Mesothelial cell of epicardium (in vitro differentiated cells): ENCODE measurements around the gene IGFBP7. TPM values are rescaled to one million over a fixed set of nuclear protein-coding genes. Genes with fewer than 3 reads are reported as not detected.
"Not testable (repeated sequence)": the region's sequence is repeated elsewhere in the genome, so short reads cannot be mapped to it uniquely, and the experiment has no call there.

Source experiments
- DNase-seq, 2 experiments: peaks; one replicate each; pipeline ENCODE4 v3.0.0; 2021; ENCODE audit warnings: low spot score in 2 of 2; ENCODE audit not compliant: unreplicated experiment in 2 of 2
- H3K27ac Mint-ChIP-seq: 2 replicates; pipeline ENCODE4 v1.8.0; 2021; ENCODE audit warnings: mixed read lengths
- H3K27me3 Mint-ChIP-seq: 2 replicates; pipeline ENCODE4 v1.8.0; 2021; ENCODE audit warnings: low read depth, mixed read lengths
- H3K36me3 Mint-ChIP-seq: 2 replicates; pipeline ENCODE4 v1.8.0; 2021; ENCODE audit warnings: mixed read lengths
- H3K4me1 Mint-ChIP-seq: 2 replicates; pipeline ENCODE4 v1.8.0; 2021; ENCODE audit warnings: mixed read lengths
- H3K4me3 Mint-ChIP-seq: 2 replicates; pipeline ENCODE4 v1.8.0; 2021; ENCODE audit warnings: mild to moderate bottlenecking, moderate library complexity, mixed read lengths
- H3K9me3 Mint-ChIP-seq: 2 replicates; pipeline ENCODE4 v1.8.0; 2021; ENCODE audit warnings: mixed read lengths
- total RNA-seq: library from RNA; stranded (reverse); gene quantifications from 3 replicates; pipeline ENCODE4 v1.2.1, GENCODE V29; 2021
- TF ChIP-seq, protein P1 (sequence below): fragments of 200-600 bp; sonication (generic); IDR thresholded peaks from one replicate; pipeline ENCODE4 v1.5.0; 2021; ENCODE audit warnings: antibody characterized with exemption; ENCODE audit not compliant: unreplicated experiment

The IGFBP7 gene
- total RNA-seq, 1 donor from 2014 or later, result 114 TPM

- DNase-seq, result no peak
- Mint-ChIP-seq H3K36me3 (peaks cover 4% of the 10 kb centered on the region), H3K9me3 (peaks cover 3% of the 10 kb centered on the region), H3K4me1 (peaks cover 60% of the 10 kb centered on the region), H3K4me3 (no peak overlapping the region), H3K27me3 (no peaks in the 10 kb centered on the region), H3K27ac (peak overlapping the region; percentile 90)
- TF ChIP-seq, protein P1, sequence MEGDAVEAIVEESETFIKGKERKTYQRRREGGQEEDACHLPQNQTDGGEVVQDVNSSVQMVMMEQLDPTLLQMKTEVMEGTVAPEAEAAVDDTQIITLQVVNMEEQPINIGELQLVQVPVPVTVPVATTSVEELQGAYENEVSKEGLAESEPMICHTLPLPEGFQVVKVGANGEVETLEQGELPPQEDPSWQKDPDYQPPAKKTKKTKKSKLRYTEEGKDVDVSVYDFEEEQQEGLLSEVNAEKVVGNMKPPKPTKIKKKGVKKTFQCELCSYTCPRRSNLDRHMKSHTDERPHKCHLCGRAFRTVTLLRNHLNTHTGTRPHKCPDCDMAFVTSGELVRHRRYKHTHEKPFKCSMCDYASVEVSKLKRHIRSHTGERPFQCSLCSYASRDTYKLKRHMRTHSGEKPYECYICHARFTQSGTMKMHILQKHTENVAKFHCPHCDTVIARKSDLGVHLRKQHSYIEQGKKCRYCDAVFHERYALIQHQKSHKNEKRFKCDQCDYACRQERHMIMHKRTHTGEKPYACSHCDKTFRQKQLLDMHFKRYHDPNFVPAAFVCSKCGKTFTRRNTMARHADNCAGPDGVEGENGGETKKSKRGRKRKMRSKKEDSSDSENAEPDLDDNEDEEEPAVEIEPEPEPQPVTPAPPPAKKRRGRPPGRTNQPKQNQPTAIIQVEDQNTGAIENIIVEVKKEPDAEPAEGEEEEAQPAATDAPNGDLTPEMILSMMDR, result no peak
Measured at GRCh38 chr4:57064120-57064519, 46.1 kb downstream of the IGFBP7 start.

- Mint-ChIP-seq H3K27me3 (no peaks in the 10 kb centered on the region), H3K4me1 (peaks cover 54% of the 10 kb centered on the region), H3K27ac (peak overlapping the region; percentile 90), H3K9me3 (peaks cover 3% of the 10 kb centered on the region), H3K36me3 (peaks cover 2% of the 10 kb centered on the region), H3K4me3 (no peak overlapping the region)
- no peak for DNase-seq
- TF ChIP-seq, protein P1, result no peak
Measured at GRCh38 chr4:57063518-57063917, 46.7 kb downstream of the IGFBP7 start.

DNA sequence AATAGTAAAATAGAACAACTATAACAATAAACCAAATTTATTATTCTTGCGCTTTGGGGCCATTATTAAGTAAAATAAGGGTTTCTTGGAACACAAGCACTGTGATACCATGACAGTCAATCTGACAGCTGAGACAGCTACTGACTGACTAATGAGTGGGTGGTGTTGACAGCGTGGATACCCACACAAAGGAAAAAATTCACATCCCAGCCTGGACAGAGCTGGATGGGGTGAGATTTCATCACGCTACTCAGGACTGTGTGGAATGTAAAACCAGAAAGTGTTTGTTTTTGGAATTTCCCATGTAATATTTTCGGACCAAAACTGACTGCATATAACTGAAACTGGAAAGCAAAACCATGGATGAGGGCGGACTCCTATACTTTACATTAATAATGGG lies 48.8 kb downstream of the IGFBP7 start:
- peak overlapping the region; percentile 47 for H3K27ac Mint-ChIP-seq
- no peak overlapping the region for H3K4me3 Mint-ChIP-seq
- peaks cover 3% of the 10 kb centered on the region for H3K9me3 Mint-ChIP-seq
- DNase-seq, result no peak
- H3K36me3 Mint-ChIP-seq, result peaks cover 2% of the 10 kb centered on the region
- H3K27me3 Mint-ChIP-seq, result no peaks in the 10 kb centered on the region
- TF ChIP-seq, protein P1, result no peak
- H3K4me1 Mint-ChIP-seq, result peaks cover 54% of the 10 kb centered on the region

DNA sequence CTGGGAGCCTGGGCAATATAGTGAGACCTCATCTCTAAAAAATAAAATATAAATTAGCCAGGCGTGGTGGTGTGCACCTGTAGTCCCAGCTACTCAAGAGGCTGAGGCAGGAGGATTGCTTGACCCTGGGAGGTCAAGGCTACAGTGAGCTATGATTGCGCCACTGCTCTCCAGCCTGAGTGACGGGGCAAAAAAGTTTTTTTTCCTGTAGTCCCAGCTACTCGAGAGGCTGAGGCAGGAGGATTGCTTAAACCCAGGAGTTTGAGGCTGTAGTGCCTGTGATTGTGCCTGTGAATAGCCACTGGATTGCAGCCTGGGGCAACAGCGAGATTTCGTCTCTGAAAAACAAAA lies 49.5 kb downstream of the IGFBP7 start:
- not testable (repeated sequence) for H3K27me3 Mint-ChIP-seq, DNase-seq, H3K36me3 Mint-ChIP-seq, H3K9me3 Mint-ChIP-seq, H3K4me3 Mint-ChIP-seq, H3K27ac Mint-ChIP-seq
- peaks cover 59% of the 10 kb centered on the region for H3K4me1 Mint-ChIP-seq

DNA sequence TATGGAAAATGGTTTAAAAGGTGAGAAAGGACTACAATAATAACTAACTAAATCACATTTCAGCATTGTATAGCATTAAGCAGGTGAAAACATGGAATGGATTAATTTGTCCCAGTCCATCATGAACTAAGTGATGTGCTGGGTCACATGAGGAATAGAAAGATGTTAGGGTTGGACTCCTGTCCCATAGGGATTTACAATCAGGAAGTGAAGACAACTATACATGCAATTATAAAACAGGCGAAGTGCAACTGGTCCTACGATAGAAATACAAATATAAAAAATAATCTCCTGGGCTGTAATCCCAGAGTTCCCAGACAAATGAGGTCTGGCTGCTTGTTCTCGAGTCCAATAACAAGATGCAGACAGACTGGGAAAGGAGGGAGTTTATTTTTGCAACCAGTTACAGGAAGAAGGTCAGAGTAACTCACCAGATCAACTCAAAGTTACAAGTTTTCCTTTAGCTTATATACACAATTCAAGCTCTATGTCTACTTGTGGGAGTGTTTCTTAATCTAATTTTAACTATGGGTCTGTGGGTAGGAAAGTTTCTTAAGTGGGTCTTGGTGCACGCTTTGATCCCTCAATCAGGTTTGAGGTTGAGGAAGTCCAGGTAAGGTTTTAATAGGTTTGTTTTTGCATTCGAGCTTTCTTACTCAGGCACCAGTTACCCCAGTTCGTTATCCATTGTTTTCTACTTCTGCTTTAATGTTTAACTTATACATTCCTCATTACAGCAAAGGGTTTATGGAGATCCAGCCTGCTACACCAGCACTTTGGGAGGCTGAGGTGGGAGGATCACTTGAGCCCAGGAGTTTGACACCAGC lies 50.1 kb downstream of the IGFBP7 start:
- Mint-ChIP-seq H3K36me3 (peaks cover 2% of the 10 kb centered on the region), H3K27ac (peak overlapping the region; percentile 70), H3K9me3 (peaks cover 3% of the 10 kb centered on the region), H3K27me3 (peaks cover 2% of the 10 kb centered on the region), H3K4me1 (peaks cover 56% of the 10 kb centered on the region), H3K4me3 (no peak overlapping the region)
- TF ChIP-seq, protein P1, result no peak
- DNase-seq, result no peak

- Mint-ChIP-seq H3K4me1 (peaks cover 25% of the 10 kb centered on the region), H3K36me3 (peaks cover 2% of the 10 kb centered on the region), H3K9me3 (peaks cover 3% of the 10 kb centered on the region), H3K4me3 (peak overlapping the region; percentile 37), H3K27me3 (peaks cover 4% of the 10 kb centered on the region), H3K27ac (peak overlapping the region; percentile 63)
- TF ChIP-seq, protein P1, result no peak
- no peak for DNase-seq
Measured at GRCh38 chr4:57055886-57056285, 54.3 kb downstream of the IGFBP7 start.
